Activated CD4-positive, alpha-beta T cell treated with anti-CD3 and anti-CD28 coated beads, Interleukin-2, Interleukin-4, amounts not matched to agents 100 ng/mL and 50 ng/mL, durations not matched to agents 16 hours and 8 hours (primary cell): ENCODE data around the gene EVC2.

Experiments used
- DNase-seq: peaks from one replicate; pipeline ENCODE4 v3.0.0-alpha.2; 2020; ENCODE audit warnings: low spot score

Gene EVC2

GRCh38 chr4:5566991-5567390, 141.4 kb downstream of the EVC2 start:
- DNase-seq, result no peak

- DNase-seq, result no peak
Measured at GRCh38 chr4:5566526-5566925, 141.8 kb downstream of the EVC2 start.

GRCh38 chr4:5563856-5564255, 144.5 kb downstream of the EVC2 start:
- DNase-seq, result no peak

GRCh38 chr4:5562476-5562875, 145.9 kb downstream of the EVC2 start:
- DNase-seq, result no peak

GRCh38 chr4:5561286-5561685, 147.1 kb downstream of the EVC2 start:
- DNase-seq, result no peak

- no peak for DNase-seq
Measured at GRCh38 chr4:5558502-5558901, 149.9 kb downstream of the EVC2 start.

GRCh38 chr4:5554376-5554775, 154.0 kb downstream of the EVC2 start:
- DNase-seq, result no peak

- no peak for DNase-seq
Measured at GRCh38 chr4:5553801-5554200, 154.6 kb downstream of the EVC2 start.

- DNase-seq, result no peak
Measured at GRCh38 chr4:5552451-5552850, 155.9 kb downstream of the EVC2 start.

- no peak for DNase-seq
Measured at GRCh38 chr4:5547651-5548249, 160.6 kb downstream of the EVC2 start.

- no peak for DNase-seq
Measured at GRCh38 chr4:5545271-5545670, 163.1 kb downstream of the EVC2 start.

- no peak for DNase-seq
Measured at GRCh38 chr4:5544762-5545161, 163.6 kb downstream of the EVC2 start.

- no peak for DNase-seq
Measured at GRCh38 chr4:5543681-5544080, 164.7 kb downstream of the EVC2 start.

GRCh38 chr4:5541169-5541568, 167.2 kb downstream of the EVC2 start:
- DNase-seq, result no peak

- no peak for DNase-seq
Measured at GRCh38 chr4:5539584-5539983, 168.8 kb downstream of the EVC2 start.

- no peak for DNase-seq
Measured at GRCh38 chr4:5532100-5532499, 176.3 kb downstream of the EVC2 start.

- DNase-seq, result no peak
Measured at GRCh38 chr4:5528031-5528436, 180.3 kb downstream of the EVC2 start.

- no peak for DNase-seq
Measured at GRCh38 chr4:5527211-5527610, 181.1 kb downstream of the EVC2 start.

- no peak for DNase-seq
Measured at GRCh38 chr4:5526080-5526846, 182.1 kb downstream of the EVC2 start.

- no peak for DNase-seq
Measured at GRCh38 chr4:5524446-5525299, 183.7 kb downstream of the EVC2 start.

GRCh38 chr4:5517372-5517771, 191.0 kb downstream of the EVC2 start:
- DNase-seq, result no peak

GRCh38 chr4:5515646-5516045, 192.7 kb downstream of the EVC2 start:
- DNase-seq, result no peak
